ENCODE results near the gene P2RY1. TPM values are rescaled to one million over a fixed set of nuclear protein-coding genes. Genes with fewer than 3 reads are reported as not detected.

P2RY1 gene
- total RNA-seq (1 to 10 TPM; 3.1 to 7.6 (median 4.7) TPM), polyA plus RNA-seq (1.1 TPM)
- long read RNA-seq, donor 1, full-length matches to known transcripts = 5 of 5 reads
- long read RNA-seq, donor 1, partial matches to known transcripts = 0 of 5 reads
- long read RNA-seq, donor 1, other reads (novel, unspliced or antisense) = 0 of 5 reads
- long read RNA-seq, donor 2, full-length matches to known transcripts = 6 of 6 reads
- long read RNA-seq, donor 2, partial matches to known transcripts = 0 of 6 reads
- long read RNA-seq, donor 2, other reads (novel, unspliced or antisense) = 0 of 6 reads
- long read RNA-seq, donor 3, full-length matches to known transcripts = 20 of 20 reads
- long read RNA-seq, donor 3, partial matches to known transcripts = 0 of 20 reads
- long read RNA-seq, donor 3, other reads (novel, unspliced or antisense) = 0 of 20 reads
- long read RNA-seq, donor 4, full-length matches to known transcripts = 4 of 4 reads
- long read RNA-seq, donor 4, partial matches to known transcripts = 0 of 4 reads
- long read RNA-seq, donor 4, other reads (novel, unspliced or antisense) = 0 of 4 reads

GRCh38 chr3:152834776-152835600 lies at the start of gene P2RY1:
P2RY1 (plus strand) TSS chr3:152835131; CDS start chr3:152835783, 652 bp downstream.
- Histone ChIP-seq H3K4me3 (ENCODE audit: low read length) (peak within 1 kb of the TSS; percentile 63), H3K4me1 (ENCODE audit: control insufficient read depth, insufficient read depth, low read length) (no peaks in the 10 kb centered on the region), H3K27me3 (ENCODE audit: control insufficient read depth, insufficient read depth) (no peaks in the 10 kb centered on the region), H3K27ac (ENCODE audit: low read length) (peak within 1 kb of the TSS; percentile 31), H3K9me3 (ENCODE audit: control insufficient read depth, low read length) (no peaks in the 10 kb centered on the region)
- intact Hi-C loops (cut with DNase I) = no loop called here
- WGBS = under 1% methylated on average over 81 of the region's 81 CpGs
- ATAC-seq = peak; percentile 95
- DNase-seq = peak; percentile 77 to 90 (median 89)

GRCh38 chr3:152786977-152787681 lies 47.8 kb upstream of the P2RY1 start:
- no peak overlapping the region for H3K27ac ChIP-seq (ENCODE audit: low read length)
- no peaks in the 10 kb centered on the region for H3K27me3 ChIP-seq (ENCODE audit: control insufficient read depth, insufficient read depth)
- ATAC-seq = no peak
- no peaks in the 10 kb centered on the region for H3K9me3 ChIP-seq (ENCODE audit: control insufficient read depth, low read length)
- no peak overlapping the region for H3K4me3 ChIP-seq (ENCODE audit: low read length)
- WGBS = 66% methylated on average over 4 of the region's 4 CpGs
- DNase-seq = no peak
- intact Hi-C loops (cut with DNase I) = no loop called here
- H3K4me1 ChIP-seq (ENCODE audit: control insufficient read depth, insufficient read depth, low read length) = no peaks in the 10 kb centered on the region

GRCh38 chr3:152790651-152791387 lies 44.1 kb upstream of the P2RY1 start:
- WGBS = 56% methylated on average over 5 of the region's 5 CpGs
- no peak for ATAC-seq
- intact Hi-C loops (cut with DNase I) = no loop called here

GRCh38 chr3:152793969-152794368 lies 41.0 kb upstream of the P2RY1 start:
- intact Hi-C loops (cut with DNase I) = no loop called here
- H3K9me3 ChIP-seq (ENCODE audit: control insufficient read depth, low read length) = no peaks in the 10 kb centered on the region
- H3K4me1 ChIP-seq (ENCODE audit: control insufficient read depth, insufficient read depth, low read length) = no peaks in the 10 kb centered on the region
- DNase-seq = no peak
- no peak overlapping the region for H3K27ac ChIP-seq (ENCODE audit: low read length)
- WGBS = 88% methylated on average over 2 of the region's 2 CpGs
- H3K27me3 ChIP-seq (ENCODE audit: control insufficient read depth, insufficient read depth) = no peaks in the 10 kb centered on the region
- ATAC-seq = no peak
- H3K4me3 ChIP-seq (ENCODE audit: low read length) = no peak overlapping the region

More at GRCh38 chr3:152790651-152791387, 44.1 kb upstream of the P2RY1 start:
- no peaks in the 10 kb centered on the region for H3K4me1 ChIP-seq (ENCODE audit: control insufficient read depth, insufficient read depth, low read length)
- no peak for DNase-seq
- H3K27ac ChIP-seq (ENCODE audit: low read length) = no peak overlapping the region
- H3K9me3 ChIP-seq (ENCODE audit: control insufficient read depth, low read length) = no peaks in the 10 kb centered on the region
- H3K4me3 ChIP-seq (ENCODE audit: low read length) = no peak overlapping the region
- H3K27me3 ChIP-seq (ENCODE audit: control insufficient read depth, insufficient read depth) = no peaks in the 10 kb centered on the region

GRCh38 chr3:152797751-152798432 lies 37.0 kb upstream of the P2RY1 start:
- Histone ChIP-seq H3K9me3 (ENCODE audit: control insufficient read depth, low read length) (no peaks in the 10 kb centered on the region), H3K4me1 (ENCODE audit: control insufficient read depth, insufficient read depth, low read length) (no peaks in the 10 kb centered on the region), H3K27me3 (ENCODE audit: control insufficient read depth, insufficient read depth) (no peaks in the 10 kb centered on the region), H3K4me3 (ENCODE audit: low read length) (no peak overlapping the region), H3K27ac (ENCODE audit: low read length) (no peak overlapping the region)
- intact Hi-C loops (cut with DNase I) = no loop called here
- DNase-seq = no peak
- ATAC-seq = no peak
- 68% methylated on average over 4 of the region's 4 CpGs for WGBS

- no peak for DNase-seq
- no peak for ATAC-seq
- Histone ChIP-seq H3K4me1 (ENCODE audit: control insufficient read depth, insufficient read depth, low read length) (no peaks in the 10 kb centered on the region), H3K4me3 (ENCODE audit: low read length) (no peak overlapping the region), H3K9me3 (ENCODE audit: control insufficient read depth, low read length) (no peaks in the 10 kb centered on the region), H3K27me3 (ENCODE audit: control insufficient read depth, insufficient read depth) (no peaks in the 10 kb centered on the region), H3K27ac (ENCODE audit: low read length) (no peak overlapping the region)
- WGBS = 41% methylated on average over 1 of the region's 1 CpG
- intact Hi-C loops (cut with DNase I) = no loop called here
These were observed 22.8 kb upstream of the P2RY1 start for GRCh38 chr3:152811974-152812760.

- H3K27me3 ChIP-seq (ENCODE audit: control insufficient read depth, insufficient read depth) = no peaks in the 10 kb centered on the region
- no peak overlapping the region for H3K27ac ChIP-seq (ENCODE audit: low read length)
- no peak overlapping the region for H3K4me3 ChIP-seq (ENCODE audit: low read length)
- intact Hi-C loops (cut with DNase I) = no loop called here
- ATAC-seq = no peak
- WGBS = 95% methylated on average over 1 of the region's 1 CpG
- H3K4me1 ChIP-seq (ENCODE audit: control insufficient read depth, insufficient read depth, low read length) = no peaks in the 10 kb centered on the region
- no peaks in the 10 kb centered on the region for H3K9me3 ChIP-seq (ENCODE audit: control insufficient read depth, low read length)
- no peak for DNase-seq
These were observed 17.5 kb upstream of the P2RY1 start for GRCh38 chr3:152817400-152817799.

- WGBS = 57% methylated on average over 5 of the region's 5 CpGs
- Histone ChIP-seq H3K4me1 (ENCODE audit: control insufficient read depth, insufficient read depth, low read length) (no peaks in the 10 kb centered on the region), H3K9me3 (ENCODE audit: control insufficient read depth, low read length) (no peaks in the 10 kb centered on the region), H3K4me3 (ENCODE audit: low read length) (no peak overlapping the region), H3K27me3 (ENCODE audit: control insufficient read depth, insufficient read depth) (no peaks in the 10 kb centered on the region), H3K27ac (ENCODE audit: low read length) (no peak overlapping the region)
- DNase-seq (no peak), ATAC-seq (no peak)
- intact Hi-C loops (cut with DNase I) = no loop called here
These were observed 16.9 kb upstream of the P2RY1 start for GRCh38 chr3:152818027-152818426.

- H3K4me3 ChIP-seq (ENCODE audit: low read length) = no peak overlapping the region
- H3K9me3 ChIP-seq (ENCODE audit: control insufficient read depth, low read length) = no peaks in the 10 kb centered on the region
- WGBS = 56% methylated on average over 2 of the region's 2 CpGs
- H3K27ac ChIP-seq (ENCODE audit: low read length) = no peak overlapping the region
- H3K27me3 ChIP-seq (ENCODE audit: control insufficient read depth, insufficient read depth) = no peaks in the 10 kb centered on the region
- intact Hi-C loops (cut with DNase I) = no loop called here
- ATAC-seq (no peak), DNase-seq (no peak)
- no peaks in the 10 kb centered on the region for H3K4me1 ChIP-seq (ENCODE audit: control insufficient read depth, insufficient read depth, low read length)
These were observed 11.8 kb upstream of the P2RY1 start for GRCh38 chr3:152823173-152823572.

Measured in right cardiac atrium (tissue), 5 donors.